Measurements from ENCODE around the gene TRAF3.

TRAF3 gene

DNA sequence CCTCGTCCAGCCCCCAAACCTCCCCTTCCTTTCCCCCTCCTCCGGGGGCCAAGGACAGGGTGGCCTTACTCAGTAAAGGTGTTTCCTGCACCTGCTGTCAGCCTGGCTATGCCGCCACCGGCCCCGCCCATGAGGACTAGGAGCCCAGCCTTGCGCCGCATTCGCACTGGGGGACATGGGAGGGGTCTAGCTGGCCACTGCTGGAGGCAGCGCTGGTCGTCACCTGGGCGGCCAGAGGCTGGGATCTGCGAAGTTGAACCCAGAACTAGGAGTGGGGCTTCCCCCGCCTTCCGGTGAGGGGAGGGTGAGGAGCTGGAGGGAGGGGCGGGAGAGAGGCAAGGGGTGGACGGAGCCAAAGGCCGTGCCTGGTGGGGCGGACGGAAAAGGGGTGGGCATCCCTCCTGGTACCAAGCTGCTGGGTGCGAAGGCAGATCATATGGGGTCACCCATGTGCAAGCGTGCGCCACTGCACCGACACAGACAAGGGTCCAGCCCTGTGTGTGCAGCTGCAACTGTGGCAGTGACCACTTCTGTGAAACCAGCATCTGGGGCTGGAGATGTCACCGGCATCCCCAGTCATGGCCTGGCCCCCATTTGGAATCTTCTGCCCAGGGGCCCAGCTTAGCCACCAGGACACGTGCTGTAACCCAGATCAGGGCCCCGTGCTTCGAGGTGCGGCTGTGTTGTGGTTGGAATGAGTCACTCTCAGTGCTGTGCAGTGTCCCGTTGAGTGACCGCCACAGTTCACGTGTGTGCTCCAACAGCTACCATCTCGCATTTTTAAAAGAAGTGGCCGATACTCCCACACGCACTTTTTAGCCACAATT is 153.7 kb downstream of the TRAF3 start:
- TF ChIP-seq RAD21 (IDR thresholded peaks at IDR 0.05; ENCODE audit: low read depth): no peak
- TF ChIP-seq, protein P1, sequence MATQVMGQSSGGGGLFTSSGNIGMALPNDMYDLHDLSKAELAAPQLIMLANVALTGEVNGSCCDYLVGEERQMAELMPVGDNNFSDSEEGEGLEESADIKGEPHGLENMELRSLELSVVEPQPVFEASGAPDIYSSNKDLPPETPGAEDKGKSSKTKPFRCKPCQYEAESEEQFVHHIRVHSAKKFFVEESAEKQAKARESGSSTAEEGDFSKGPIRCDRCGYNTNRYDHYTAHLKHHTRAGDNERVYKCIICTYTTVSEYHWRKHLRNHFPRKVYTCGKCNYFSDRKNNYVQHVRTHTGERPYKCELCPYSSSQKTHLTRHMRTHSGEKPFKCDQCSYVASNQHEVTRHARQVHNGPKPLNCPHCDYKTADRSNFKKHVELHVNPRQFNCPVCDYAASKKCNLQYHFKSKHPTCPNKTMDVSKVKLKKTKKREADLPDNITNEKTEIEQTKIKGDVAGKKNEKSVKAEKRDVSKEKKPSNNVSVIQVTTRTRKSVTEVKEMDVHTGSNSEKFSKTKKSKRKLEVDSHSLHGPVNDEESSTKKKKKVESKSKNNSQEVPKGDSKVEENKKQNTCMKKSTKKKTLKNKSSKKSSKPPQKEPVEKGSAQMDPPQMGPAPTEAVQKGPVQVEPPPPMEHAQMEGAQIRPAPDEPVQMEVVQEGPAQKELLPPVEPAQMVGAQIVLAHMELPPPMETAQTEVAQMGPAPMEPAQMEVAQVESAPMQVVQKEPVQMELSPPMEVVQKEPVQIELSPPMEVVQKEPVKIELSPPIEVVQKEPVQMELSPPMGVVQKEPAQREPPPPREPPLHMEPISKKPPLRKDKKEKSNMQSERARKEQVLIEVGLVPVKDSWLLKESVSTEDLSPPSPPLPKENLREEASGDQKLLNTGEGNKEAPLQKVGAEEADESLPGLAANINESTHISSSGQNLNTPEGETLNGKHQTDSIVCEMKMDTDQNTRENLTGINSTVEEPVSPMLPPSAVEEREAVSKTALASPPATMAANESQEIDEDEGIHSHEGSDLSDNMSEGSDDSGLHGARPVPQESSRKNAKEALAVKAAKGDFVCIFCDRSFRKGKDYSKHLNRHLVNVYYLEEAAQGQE (IDR thresholded peaks at IDR 0.05; ENCODE audit: low read depth): no peak
- no peak for TF ChIP-seq EP300 (IDR thresholded peaks at IDR 0.05; ENCODE audit: borderline replicate concordance)
- TF ChIP-seq, protein P2, sequence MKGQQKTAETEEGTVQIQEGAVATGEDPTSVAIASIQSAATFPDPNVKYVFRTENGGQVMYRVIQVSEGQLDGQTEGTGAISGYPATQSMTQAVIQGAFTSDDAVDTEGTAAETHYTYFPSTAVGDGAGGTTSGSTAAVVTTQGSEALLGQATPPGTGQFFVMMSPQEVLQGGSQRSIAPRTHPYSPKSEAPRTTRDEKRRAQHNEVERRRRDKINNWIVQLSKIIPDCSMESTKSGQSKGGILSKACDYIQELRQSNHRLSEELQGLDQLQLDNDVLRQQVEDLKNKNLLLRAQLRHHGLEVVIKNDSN (IDR thresholded peaks at IDR 0.05): no peak
- TF ChIP-seq YY1 (IDR thresholded peaks at IDR 0.05; ENCODE audit: low read depth): no peak
- TF ChIP-seq TEAD4 (IDR thresholded peaks at IDR 0.05): no peak
- TF ChIP-seq CEBPB (IDR thresholded peaks at IDR 0.05): no peak
- no peak for TF ChIP-seq NFIC (IDR thresholded peaks at IDR 0.05)
- TF ChIP-seq FOXM1 (IDR thresholded peaks at IDR 0.05; ENCODE audit: borderline replicate concordance, low read depth): no peak
- TF ChIP-seq, protein P3, sequence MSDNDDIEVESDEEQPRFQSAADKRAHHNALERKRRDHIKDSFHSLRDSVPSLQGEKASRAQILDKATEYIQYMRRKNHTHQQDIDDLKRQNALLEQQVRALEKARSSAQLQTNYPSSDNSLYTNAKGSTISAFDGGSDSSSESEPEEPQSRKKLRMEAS (IDR thresholded peaks at IDR 0.05): no peak
- no peak for TF ChIP-seq ZBTB7A (IDR thresholded peaks at IDR 0.05; ENCODE audit: low read depth)
- no peak for TF ChIP-seq CREB1 (IDR thresholded peaks at IDR 0.05; ENCODE audit: low read depth)
- TF ChIP-seq TCF12 (IDR thresholded peaks at IDR 0.05; ENCODE audit: low read depth): no peak
- no peak for TF ChIP-seq EGR1 (IDR thresholded peaks at IDR 0.05)
- no peak for TF ChIP-seq TAF1 (IDR thresholded peaks at IDR 0.05; ENCODE audit: low read depth)

DNA sequence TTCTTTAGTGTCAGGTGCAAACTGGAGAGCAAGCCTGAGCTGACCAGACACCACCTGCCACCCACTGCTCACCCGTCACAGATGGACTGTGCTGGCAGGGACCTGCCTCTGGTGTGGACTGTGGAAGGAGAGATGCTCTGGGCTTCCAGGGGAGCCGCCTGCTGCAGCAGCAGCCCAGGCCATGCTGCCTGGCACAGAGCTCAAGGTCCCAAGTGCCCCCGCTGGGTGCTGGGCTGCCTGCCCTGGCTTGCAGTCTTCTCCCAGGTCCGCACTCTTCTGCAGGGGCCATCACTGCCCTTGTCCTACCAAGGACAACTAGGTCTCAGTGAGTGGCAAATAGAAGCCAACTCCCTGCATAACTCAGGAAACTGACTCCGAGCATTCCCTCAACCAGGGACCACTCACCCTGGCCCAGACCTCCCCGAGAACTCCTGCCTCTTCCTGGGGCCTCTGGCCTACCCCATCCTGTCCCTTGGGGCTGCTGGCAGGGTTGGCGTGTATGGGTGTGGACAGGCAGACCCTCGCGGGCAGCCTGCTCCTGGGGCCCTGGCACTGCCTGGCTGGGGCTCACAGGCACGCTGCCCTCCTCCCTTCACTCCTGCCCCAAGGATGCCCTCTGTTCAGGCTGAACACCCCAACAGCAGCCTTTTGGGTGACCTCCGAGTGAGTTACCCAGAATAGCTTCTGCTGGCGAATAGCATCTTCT is 154.5 kb downstream of the TRAF3 start:
- no peak for TF ChIP-seq EGR1 (IDR thresholded peaks at IDR 0.05)
- no peak for TF ChIP-seq FOXM1 (IDR thresholded peaks at IDR 0.05; ENCODE audit: borderline replicate concordance, low read depth)

DNA sequence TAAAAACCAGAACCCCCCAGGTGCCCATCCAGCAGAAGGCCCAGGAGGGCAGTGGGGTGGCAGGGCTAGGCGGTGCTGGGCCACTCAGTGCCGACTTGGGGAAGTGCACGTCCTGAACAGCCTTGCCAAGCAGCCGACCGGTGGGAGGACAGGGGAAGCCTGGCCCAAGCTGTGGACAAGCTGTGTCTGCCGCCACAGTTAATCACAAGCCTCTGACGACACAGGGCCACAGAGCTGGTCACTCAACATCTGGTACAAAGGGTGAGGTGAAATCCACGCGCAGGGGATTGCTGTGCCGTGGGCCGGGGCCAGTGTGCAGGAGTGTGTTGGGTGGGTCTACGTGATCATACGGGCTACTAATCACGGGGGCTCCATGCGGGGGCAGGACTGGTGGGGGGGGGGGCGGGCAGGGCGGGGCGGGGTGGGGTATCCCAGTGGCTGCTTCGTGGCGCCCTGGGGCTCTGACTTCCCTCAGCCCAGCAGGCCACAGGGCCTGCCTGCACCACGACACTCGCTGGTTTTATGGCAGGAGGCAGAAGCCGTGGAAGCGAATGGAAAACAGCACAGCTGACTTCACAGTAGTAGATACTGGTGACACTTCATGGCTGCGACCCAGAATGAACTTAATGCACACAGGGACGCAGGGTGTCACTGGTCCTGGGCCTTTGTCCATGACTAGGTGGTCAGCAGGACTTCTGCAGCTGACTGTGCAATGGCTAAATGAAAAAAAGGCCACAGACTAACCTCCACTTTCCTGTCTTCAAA is 155.4 kb downstream of the TRAF3 start:
- TF ChIP-seq, protein P3 (IDR thresholded peaks at IDR 0.05): no peak
- TF ChIP-seq YY1 (IDR thresholded peaks at IDR 0.05; ENCODE audit: low read depth): no peak
- no peak for TF ChIP-seq FOXM1 (IDR thresholded peaks at IDR 0.05; ENCODE audit: borderline replicate concordance, low read depth)
- TF ChIP-seq ZBTB7A (IDR thresholded peaks at IDR 0.05; ENCODE audit: low read depth): no peak
- TF ChIP-seq NFIC (IDR thresholded peaks at IDR 0.05): no peak
- no peak for TF ChIP-seq TCF12 (IDR thresholded peaks at IDR 0.05; ENCODE audit: low read depth)
- no peak for TF ChIP-seq CREB1 (IDR thresholded peaks at IDR 0.05; ENCODE audit: low read depth)
- TF ChIP-seq, protein P1 (IDR thresholded peaks at IDR 0.05; ENCODE audit: low read depth): no peak
- TF ChIP-seq EP300 (IDR thresholded peaks at IDR 0.05; ENCODE audit: borderline replicate concordance): no peak
- TF ChIP-seq, protein P2 (IDR thresholded peaks at IDR 0.05): no peak
- no peak for TF ChIP-seq RAD21 (IDR thresholded peaks at IDR 0.05; ENCODE audit: low read depth)

DNA sequence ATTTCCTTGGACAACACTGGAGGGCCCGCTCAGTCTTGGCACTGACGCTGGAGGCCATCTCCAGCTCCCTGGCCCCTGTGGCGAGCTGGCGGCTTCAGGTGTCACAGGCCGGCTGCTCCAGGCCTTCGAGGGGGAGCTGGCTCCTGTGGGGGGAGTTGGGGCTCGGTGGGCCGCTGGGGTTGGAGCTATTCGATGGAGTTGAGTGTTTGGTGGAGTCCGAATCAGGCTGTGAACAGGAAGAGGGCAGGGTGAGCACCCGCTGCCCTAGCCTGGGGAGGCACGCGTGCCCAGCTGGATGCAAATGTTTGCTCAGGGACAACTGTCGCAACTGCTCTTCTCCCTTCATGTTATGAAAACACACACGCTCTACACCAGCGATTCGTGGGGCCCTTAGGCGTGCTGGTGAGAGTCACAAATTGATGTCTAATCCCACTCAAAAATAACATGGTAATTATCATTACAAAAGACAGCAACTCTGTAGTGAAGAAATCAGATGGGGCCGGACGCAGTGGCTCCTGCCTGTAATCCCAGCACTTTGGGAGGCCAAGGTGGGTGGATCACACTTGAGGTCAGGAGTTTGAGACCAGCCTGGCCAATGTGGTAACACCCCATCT is 156.5 kb downstream of the TRAF3 start:
- TF ChIP-seq TAF1 (IDR thresholded peaks at IDR 0.05; ENCODE audit: low read depth): no peak
- no peak for TF ChIP-seq NFIC (IDR thresholded peaks at IDR 0.05)
- TF ChIP-seq, protein P3 (IDR thresholded peaks at IDR 0.05): no peak
- TF ChIP-seq ZBTB7A (IDR thresholded peaks at IDR 0.05; ENCODE audit: low read depth): no peak
- TF ChIP-seq TCF12 (IDR thresholded peaks at IDR 0.05; ENCODE audit: low read depth): no peak
- TF ChIP-seq, protein P1 (IDR thresholded peaks at IDR 0.05; ENCODE audit: low read depth): no peak
- no peak for TF ChIP-seq TEAD4 (IDR thresholded peaks at IDR 0.05)
- TF ChIP-seq EGR1 (IDR thresholded peaks at IDR 0.05): no peak
- TF ChIP-seq CEBPB (IDR thresholded peaks at IDR 0.05): no peak
- TF ChIP-seq FOXM1 (IDR thresholded peaks at IDR 0.05; ENCODE audit: borderline replicate concordance, low read depth): no peak
- TF ChIP-seq YY1 (IDR thresholded peaks at IDR 0.05; ENCODE audit: low read depth): no peak
- TF ChIP-seq, protein P2 (IDR thresholded peaks at IDR 0.05): no peak
